ENCODE results near the gene GRIK5.

DNA sequence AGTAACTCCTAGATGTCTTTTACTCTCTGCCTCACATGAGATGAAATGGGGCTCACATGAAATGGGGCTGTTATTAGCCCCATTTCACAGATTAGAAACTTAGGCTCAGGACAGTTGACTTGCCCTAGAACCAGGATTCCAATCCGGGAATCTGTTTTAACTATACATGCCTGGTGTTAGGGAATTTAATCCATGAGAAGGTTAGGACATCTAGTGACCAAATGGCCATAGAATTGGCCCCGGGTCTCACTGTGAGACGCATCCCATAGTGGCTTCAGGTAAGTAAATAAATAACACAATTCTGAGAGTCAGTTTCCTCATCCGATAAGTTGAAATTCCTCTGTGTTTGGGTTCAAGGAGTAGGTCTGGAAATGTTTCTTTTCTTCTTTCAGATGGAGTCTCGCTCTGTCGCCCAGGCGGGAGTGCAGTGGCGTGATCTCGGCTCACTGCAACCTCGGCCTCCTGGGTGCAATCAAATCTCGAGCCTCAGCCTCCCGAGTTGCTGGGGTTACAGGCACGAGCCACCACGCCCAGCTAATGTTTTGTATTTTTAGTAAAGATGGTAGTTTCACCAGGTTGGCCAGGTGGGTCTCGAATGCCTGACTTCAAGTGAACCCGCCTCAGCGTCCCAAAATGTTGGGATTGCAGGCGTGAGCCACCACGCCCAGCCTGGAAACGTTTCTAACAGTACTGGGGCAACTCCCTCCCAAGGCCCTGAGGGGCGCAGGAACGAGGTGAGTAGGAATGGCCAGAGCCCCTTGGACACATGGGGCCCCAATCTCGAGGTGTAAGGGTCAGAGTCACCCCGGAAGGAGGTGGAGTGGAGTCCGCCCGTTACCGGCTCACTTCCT lies 4.7 kb upstream of the GRIK5 start:
- no peak; the same call in 1 of the 2 replicates for TF ChIP-seq POLR2AphosphoS5 (IDR thresholded peaks at IDR 0.05; ENCODE audit: low read depth, low read length)
- TF ChIP-seq POLR2A (IDR thresholded peaks at IDR 0.05; ENCODE audit: low read depth, low read length): no peak
- no peak for TF ChIP-seq TAF1 (IDR thresholded peaks at IDR 0.05; ENCODE audit: borderline replicate concordance, low read depth, low read length)
